Measurements from ENCODE around the gene HPSE2.

GRCh38 chr10:98638920-98639319 lies 596.7 kb downstream of the HPSE2 start:
- TF ChIP-seq CTCF (IDR thresholded peaks at IDR 0.05) (no peak), EZH2 (IDR thresholded peaks at IDR 0.05; ENCODE audit: borderline replicate concordance, insufficient read depth, low read depth, low read length, poor library complexity, severe bottlenecking) (no peak)
